Cardiac fibroblast (primary cell): ENCODE measurements around the gene PCLO.
"Not testable (repeated sequence)": the region's sequence is repeated elsewhere in the genome, so short reads cannot be mapped to it uniquely, and the experiment has no call there.

Experiments
- DNase-seq, 2 donors: peaks; one replicate each; pipeline versions ENCODE4 v3.0.0 to v3.0.0-alpha.2; 2010; ENCODE audit warnings: low read depth in 2 of 2
- H3K4me3 ChIP-seq, 2 donors: replicated peaks in 1 of 2; 1 replicate in 1 of 2; 2 replicates in 1 of 2; pipeline ENCODE4 v1.5.1; 2011; ENCODE audit warnings: low read depth in 2 of 2, low read length in 2 of 2, mild to moderate bottlenecking in 2 of 2, moderate library complexity in 1 of 2
- CTCF ChIP-seq: IDR thresholded peaks from one replicate; pipeline ENCODE4 v1.5.1; 2011; ENCODE audit warnings: low read depth, mild to moderate bottlenecking, low read length, inconsistent platforms

The PCLO gene

GRCh38 chr7:82722946-82723345 is 439.7 kb downstream of the PCLO start:
- H3K4me3 ChIP-seq = no peak overlapping the region
- no peak for TF ChIP-seq CTCF
- peak in 1 of 2 donors; percentile 8 for DNase-seq

DNA sequence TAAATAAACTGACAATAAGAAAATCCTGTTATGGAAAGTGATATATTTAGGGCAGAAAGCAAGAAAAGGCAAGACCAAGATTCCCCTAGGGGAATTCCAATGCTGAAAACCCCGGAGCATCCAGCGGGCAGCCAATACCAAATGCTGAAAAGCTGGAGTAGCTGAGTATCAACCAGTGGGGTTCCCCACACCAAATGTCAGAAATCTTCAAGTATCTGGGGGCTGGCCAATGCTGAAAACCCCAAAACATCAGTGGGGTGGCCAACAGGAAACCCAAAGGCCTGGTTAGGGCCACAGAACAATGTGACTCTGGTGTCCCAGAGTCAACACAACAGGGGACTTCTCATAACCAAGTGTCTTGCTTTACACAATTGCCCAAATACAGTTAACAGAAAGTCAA is 447.3 kb downstream of the PCLO start:
- no peak for DNase-seq
- no peak for TF ChIP-seq CTCF
- no peak overlapping the region for H3K4me3 ChIP-seq

GRCh38 chr7:82714883-82715282 is 447.8 kb downstream of the PCLO start:
- TF ChIP-seq CTCF = no peak
- no peak overlapping the region for H3K4me3 ChIP-seq
- DNase-seq = peak in 1 of 2 donors; percentile 42

- H3K4me3 ChIP-seq = no peak overlapping the region
- no peak for TF ChIP-seq CTCF
- no peak for DNase-seq
Observed at GRCh38 chr7:82713506-82713905, 449.2 kb downstream of the PCLO start.

DNA sequence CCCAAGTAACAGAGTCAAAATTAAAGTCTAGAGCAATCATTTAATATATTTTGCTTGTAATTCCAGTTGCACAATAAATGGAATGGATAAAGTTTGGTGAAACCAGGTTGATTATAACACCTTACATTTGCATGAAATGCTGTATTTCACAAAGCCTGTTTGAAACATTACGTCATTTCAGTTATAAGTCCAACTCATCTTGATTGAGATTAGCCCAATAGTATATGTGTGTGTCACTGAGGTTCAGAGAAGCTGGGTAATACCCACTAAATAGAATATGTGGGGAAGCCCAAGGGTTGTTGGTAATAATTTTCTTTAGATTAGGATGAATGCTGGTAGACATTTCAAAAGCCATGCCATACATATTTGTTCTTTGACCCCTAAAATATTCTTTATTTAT is 456.3 kb downstream of the PCLO start:
- DNase-seq, H3K4me3 ChIP-seq: not testable (repeated sequence)

DNA sequence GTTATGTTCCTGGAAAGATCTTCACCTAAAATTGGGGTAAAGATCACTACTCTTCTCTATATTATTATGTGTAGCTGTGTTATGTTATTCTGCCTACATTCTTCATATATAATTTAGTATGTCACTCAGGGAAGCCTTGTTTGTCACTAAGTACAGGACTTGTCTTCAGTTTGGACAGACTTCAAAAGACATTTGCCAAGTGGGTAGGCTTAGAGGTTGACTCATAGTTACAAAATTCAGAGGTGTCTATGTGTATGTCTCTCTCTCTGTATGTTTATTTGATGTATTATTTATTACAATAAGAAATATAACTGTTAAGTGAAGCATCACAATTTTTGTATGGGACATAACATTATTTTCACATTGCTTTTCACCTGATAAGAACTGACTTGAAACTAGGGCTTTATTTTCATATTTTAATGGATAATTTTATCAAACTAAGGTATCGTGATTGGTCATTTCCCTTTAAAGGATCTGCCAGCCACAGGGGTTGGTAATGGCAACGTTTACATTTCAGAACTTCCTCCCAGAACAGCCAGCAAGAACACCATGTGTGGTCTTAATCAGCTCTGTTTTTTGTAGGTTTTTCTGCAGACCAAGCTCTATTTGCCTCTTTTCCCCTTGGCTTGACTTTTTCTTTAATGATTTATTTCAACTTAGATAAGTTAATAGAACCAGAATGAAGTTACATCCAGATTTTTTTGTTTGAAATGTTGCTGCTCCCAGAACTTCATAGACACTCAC is 457.0 kb downstream of the PCLO start:
- TF ChIP-seq CTCF = no peak
- H3K4me3 ChIP-seq = no peak overlapping the region
- DNase-seq = no peak

- no peak overlapping the region for H3K4me3 ChIP-seq
- no peak for DNase-seq
- TF ChIP-seq CTCF = no peak
Observed at GRCh38 chr7:82704121-82704520, 458.6 kb downstream of the PCLO start.
